Measurements from ENCODE around the gene CHFR.

GRCh38 chr12:132827763-132828703 lies 59.4 kb downstream of the CHFR start:
- TF ChIP-seq EZH2phosphoT487 (IDR thresholded peaks at IDR 0.05; ENCODE audit: insufficient read depth, low read depth) (no peak), EZH2 (IDR thresholded peaks at IDR 0.05; ENCODE audit: insufficient read depth, poor library complexity, severe bottlenecking) (no peak)

Measured in GM23248 (cell line).